ENCODE measurements around the gene HIGD1B. TPM values are rescaled to one million over a fixed set of nuclear protein-coding genes. Genes with fewer than 3 reads are reported as not detected.

The HIGD1B gene
- total and polyA plus RNA-seq, 9 of the 15 experiments (the other 6 are each of a cell fraction or from before 2014, with no cell fraction given) = not detected

DNA sequence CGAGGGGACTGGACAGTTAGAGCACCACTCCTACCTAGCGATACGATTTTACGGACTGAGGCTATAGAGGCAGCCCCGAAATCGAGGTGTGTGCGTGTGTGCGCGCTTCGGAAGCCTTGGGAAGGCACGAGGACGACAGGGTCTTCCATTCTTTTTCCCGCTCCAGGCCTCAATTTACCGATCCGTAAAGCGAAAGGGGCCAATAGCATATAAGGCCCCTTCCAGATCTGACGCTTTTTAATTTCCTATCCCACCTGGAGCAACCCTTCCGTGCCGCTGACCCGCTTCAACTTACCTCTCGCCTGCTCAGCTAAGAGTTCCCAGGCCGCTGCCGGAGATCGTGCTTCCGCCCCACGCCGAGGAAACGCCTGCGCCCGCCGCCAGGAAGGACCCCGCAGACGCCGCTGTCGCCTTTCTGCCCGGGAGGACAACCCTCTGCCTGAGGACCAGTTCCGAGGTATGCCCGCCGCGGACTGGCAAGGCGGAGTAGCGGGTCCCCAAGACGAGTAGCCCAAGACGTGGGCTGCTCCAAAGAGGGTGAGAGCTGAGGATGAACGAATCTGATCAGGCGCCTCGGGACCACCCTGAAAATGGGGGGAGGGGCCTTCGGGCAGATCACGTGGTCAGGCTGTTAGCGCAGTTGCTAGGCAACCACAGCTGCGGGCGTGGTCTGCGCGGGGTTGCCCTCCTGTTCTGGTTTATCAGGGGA, 51.5 kb downstream of the HIGD1B start, which contains the start of gene EFTUD2 (continued):
- TF ChIP-seq KLF13 (tag; IDR thresholded peaks at IDR 0.05; ENCODE audit: borderline replicate concordance, low read depth) (no peak), ZNF766 (CRISPR knock-in tag; conservative IDR thresholded peaks at IDR 0.05) (no peak), HDAC6 (IDR thresholded peaks at IDR 0.05; ENCODE audit: low read depth, low read length) (no peak), RCOR1 (IDR thresholded peaks at IDR 0.05; ENCODE audit: borderline replicate concordance in 1 of 2, low read depth in 2 of 2, low read length in 2 of 2) (peak; percentile 58 to 69; a peak in 1 of 4 replicates), PHB (CRISPR knock-in tag; IDR thresholded peaks at IDR 0.05) (no peak), KAT7 (CRISPR knock-in tag; IDR thresholded peaks at IDR 0.05; ENCODE audit: borderline replicate concordance) (no peak; the same call in 1 of the 2 replicates), LARP7 (IDR thresholded peaks at IDR 0.05) (no peak), HOXB6 (CRISPR knock-in tag; IDR thresholded peaks at IDR 0.05; ENCODE audit: borderline replicate concordance) (no peak), MTA3 (IDR thresholded peaks at IDR 0.05; ENCODE audit: borderline replicate concordance) (0 out of 2 replicates have a peak, but pooled peaks have one; percentile 59), ILK (tag; IDR thresholded peaks at IDR 0.05; ENCODE audit: borderline replicate concordance, low read depth) (no peak), RBM25 (IDR thresholded peaks at IDR 0.05; ENCODE audit: low read depth, low read length, severe bottlenecking) (no peak), ARHGAP35 (IDR thresholded peaks at IDR 0.05; ENCODE audit: partially characterized antibody) (no peak), PHF8 (IDR thresholded peaks at IDR 0.05; ENCODE audit: borderline replicate concordance, low read length) (peak; percentile 88), EP300 (IDR thresholded peaks at IDR 0.05; ENCODE audit: low read length) (peak; percentile 55; the same call in 1 of the 2 replicates), ZNF668 (CRISPR knock-in tag; IDR thresholded peaks at IDR 0.05) (no peak), CBFB (CRISPR knock-in tag; IDR thresholded peaks at IDR 0.05) (no peak), HNRNPL (IDR thresholded peaks at IDR 0.05; ENCODE audit: low read depth, low read length) (no peak), ZNF197 (CRISPR knock-in tag; IDR thresholded peaks at IDR 0.05; ENCODE audit: low read depth) (no peak), MAZ (CRISPR knock-in tag; conservative IDR thresholded peaks at IDR 0.05 in 1 of 2, IDR thresholded peaks at IDR 0.05 in 1 of 2) (peak; percentile 82 to 88), FOXJ3 (CRISPR knock-in tag; IDR thresholded peaks at IDR 0.05) (no peak)
- TF ChIP-seq, protein P1, sequence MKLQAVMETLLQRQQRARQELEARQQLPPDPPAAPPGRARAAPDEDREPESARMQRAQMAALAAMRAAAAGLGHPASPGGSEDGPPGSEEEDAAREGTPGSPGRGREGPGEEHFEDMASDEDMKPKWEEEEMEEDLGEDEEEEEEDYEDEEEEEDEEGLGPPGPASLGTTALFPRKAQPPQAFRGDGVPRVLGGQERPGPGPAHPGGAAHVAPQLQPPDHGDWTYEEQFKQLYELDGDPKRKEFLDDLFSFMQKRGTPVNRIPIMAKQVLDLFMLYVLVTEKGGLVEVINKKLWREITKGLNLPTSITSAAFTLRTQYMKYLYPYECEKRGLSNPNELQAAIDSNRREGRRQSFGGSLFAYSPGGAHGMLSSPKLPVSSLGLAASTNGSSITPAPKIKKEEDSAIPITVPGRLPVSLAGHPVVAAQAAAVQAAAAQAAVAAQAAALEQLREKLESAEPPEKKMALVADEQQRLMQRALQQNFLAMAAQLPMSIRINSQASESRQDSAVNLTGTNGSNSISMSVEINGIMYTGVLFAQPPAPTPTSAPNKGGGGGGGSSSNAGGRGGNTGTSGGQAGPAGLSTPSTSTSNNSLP (IDR thresholded peaks at IDR 0.05; ENCODE audit: borderline replicate concordance, low read depth, low read length) = no peak
- TF ChIP-seq, protein P2, sequence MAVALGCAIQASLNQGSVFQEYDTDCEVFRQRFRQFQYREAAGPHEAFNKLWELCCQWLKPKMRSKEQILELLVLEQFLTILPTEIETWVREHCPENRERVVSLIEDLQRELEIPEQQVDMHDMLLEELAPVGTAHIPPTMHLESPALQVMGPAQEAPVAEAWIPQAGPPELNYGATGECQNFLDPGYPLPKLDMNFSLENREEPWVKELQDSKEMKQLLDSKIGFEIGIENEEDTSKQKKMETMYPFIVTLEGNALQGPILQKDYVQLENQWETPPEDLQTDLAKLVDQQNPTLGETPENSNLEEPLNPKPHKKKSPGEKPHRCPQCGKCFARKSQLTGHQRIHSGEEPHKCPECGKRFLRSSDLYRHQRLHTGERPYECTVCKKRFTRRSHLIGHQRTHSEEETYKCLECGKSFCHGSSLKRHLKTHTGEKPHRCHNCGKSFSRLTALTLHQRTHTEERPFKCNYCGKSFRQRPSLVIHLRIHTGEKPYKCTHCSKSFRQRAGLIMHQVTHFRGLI (CRISPR knock-in tag; IDR thresholded peaks at IDR 0.05) = no peak
- TF ChIP-seq, protein P3, sequence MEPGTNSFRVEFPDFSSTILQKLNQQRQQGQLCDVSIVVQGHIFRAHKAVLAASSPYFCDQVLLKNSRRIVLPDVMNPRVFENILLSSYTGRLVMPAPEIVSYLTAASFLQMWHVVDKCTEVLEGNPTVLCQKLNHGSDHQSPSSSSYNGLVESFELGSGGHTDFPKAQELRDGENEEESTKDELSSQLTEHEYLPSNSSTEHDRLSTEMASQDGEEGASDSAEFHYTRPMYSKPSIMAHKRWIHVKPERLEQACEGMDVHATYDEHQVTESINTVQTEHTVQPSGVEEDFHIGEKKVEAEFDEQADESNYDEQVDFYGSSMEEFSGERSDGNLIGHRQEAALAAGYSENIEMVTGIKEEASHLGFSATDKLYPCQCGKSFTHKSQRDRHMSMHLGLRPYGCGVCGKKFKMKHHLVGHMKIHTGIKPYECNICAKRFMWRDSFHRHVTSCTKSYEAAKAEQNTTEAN (CRISPR knock-in tag; IDR thresholded peaks at IDR 0.05) = no peak
- TF ChIP-seq, protein P4, sequence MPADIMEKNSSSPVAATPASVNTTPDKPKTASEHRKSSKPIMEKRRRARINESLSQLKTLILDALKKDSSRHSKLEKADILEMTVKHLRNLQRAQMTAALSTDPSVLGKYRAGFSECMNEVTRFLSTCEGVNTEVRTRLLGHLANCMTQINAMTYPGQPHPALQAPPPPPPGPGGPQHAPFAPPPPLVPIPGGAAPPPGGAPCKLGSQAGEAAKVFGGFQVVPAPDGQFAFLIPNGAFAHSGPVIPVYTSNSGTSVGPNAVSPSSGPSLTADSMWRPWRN (IDR thresholded peaks at IDR 0.05; ENCODE audit: low read depth) = no peak

All from K562 (cell line).